ENCODE measurements around the gene A2ML1.
"Not testable (repeated sequence)": the region's sequence is repeated elsewhere in the genome, so short reads cannot be mapped to it uniquely, and the experiment has no call there.

Gene A2ML1

DNA sequence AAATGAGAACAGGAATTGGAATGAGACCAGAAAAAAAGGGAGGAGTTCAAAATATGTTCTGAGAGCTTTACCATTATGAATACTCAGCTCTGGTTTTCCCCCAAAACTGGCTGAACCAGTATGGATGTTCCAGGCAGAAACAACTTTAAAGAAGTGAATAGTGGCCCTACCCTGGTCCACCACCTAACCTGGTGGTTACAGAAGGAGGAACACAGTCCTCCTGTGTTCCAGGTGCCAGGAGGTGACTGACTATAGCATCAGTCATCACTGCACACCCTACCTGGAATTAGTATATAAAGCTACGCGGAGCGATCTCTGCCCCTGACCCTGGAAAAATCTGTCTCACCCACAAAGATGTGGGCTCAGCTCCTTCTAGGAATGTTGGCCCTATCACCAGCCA is at the start of gene A2ML1:
Gene A2ML1 (plus strand): TSS at position 324 of the 400 bp plus-strand sequence. CDS start 31 bp downstream, at position 355.
- no peak for DNase-seq

- no peak for DNase-seq
Observed at GRCh38 chr12:8773461-8773860, 49.0 kb upstream of the A2ML1 start.

- no peak for DNase-seq
Observed at GRCh38 chr12:8779281-8779680, 43.1 kb upstream of the A2ML1 start.

DNA sequence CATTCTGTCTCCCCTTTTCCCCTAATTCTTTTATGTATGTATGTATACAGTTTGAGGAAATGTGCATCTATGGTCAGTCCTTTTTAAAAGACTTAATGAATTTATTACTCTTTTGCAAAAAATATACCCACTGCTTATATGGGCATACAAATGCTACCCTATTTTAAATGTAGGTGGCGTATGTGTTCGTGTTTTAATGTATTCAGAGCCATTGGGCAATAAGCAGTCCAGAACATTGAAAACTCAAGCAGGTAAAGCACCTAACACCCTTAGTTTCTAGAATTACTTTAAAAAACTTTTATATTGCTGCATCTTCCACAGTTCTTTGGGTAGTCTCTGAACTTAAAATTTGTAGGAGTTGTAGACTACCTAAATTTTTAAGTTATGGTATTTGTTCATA is 42.6 kb upstream of the A2ML1 start:
- no peak for DNase-seq

DNA sequence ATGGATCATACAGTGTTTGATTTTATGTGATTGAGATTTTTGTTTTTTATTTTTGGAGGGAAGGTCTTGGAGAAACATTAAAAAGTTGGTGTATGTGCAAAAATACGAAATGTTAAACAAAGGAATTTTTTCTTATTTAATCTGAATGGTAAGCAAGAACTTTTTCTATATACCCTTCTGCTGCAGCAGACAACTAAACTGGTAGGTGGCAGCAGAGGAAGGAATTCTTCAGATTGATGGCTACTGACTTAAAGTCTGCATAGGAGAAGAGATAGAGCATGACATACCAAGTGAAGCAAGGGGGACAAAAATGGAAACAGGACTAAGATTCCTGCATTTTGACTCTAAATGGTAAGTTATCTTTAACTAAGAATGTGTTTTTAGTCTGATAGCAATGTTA is 42.0 kb upstream of the A2ML1 start:
- DNase-seq = no peak

DNA sequence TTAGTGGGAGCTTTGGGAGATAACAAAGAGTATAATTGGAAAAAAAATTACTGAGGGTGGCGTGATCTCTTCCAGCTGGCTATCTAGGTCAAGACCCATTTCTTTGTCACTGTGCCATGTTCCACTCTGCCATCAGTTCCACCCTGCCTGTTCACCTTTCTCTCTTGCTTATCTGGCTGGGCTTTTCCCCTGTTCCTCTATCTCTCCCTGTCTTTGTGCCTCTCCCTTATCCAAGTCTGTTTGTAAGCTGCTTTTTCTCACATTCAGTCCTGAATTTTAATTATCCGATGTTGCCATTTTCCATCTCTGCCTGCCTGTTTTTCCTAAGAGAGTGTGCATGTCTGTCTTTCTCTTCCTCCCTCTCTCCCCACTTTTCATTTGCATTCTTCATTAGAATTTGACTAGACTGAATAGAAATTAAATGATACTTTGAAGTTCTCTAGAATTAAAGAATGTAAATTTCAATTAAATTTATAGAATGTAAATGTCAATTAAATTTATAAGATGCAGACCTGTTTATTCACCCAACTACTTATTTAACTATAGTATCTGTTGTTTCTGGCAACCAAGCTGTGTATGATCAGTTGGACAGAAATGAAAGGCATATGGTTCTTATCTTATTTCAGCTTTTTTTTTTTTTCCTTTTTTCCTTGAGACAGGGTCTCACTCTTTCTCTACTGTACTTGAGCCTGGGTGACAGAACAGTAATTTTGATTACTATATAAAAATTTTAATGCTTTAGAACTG is 40.9 kb upstream of the A2ML1 start:
- no peak for DNase-seq

- DNase-seq = no peak
Observed at GRCh38 chr12:8784290-8784888, 38.0 kb upstream of the A2ML1 start.

GRCh38 chr12:8785499-8785898 is 36.9 kb upstream of the A2ML1 start:
- no peak for DNase-seq

DNA sequence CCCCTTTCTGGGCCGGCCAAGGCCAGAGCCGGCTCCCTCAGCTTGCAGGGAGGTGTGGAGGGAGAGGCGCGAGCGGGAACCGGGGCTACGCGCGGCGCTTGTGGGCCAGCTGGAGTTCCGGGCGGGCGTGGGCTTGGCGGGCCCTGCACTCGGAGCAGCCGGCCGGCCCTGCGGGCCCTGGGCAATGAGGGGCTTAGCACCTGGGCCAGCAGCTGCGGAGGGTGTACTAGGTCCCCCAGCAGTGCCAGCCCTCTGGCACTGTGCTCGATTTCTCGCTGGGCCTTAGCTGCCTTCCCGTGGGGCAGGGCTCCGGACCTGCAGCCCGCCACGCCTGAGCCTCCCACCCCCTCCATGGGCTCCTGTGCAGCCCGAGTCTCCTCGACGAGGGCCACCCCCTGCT is 35.2 kb upstream of the A2ML1 start:
- not testable (repeated sequence) for DNase-seq

- not testable (repeated sequence) for DNase-seq
Observed at GRCh38 chr12:8788706-8789105, 33.7 kb upstream of the A2ML1 start.

DNA sequence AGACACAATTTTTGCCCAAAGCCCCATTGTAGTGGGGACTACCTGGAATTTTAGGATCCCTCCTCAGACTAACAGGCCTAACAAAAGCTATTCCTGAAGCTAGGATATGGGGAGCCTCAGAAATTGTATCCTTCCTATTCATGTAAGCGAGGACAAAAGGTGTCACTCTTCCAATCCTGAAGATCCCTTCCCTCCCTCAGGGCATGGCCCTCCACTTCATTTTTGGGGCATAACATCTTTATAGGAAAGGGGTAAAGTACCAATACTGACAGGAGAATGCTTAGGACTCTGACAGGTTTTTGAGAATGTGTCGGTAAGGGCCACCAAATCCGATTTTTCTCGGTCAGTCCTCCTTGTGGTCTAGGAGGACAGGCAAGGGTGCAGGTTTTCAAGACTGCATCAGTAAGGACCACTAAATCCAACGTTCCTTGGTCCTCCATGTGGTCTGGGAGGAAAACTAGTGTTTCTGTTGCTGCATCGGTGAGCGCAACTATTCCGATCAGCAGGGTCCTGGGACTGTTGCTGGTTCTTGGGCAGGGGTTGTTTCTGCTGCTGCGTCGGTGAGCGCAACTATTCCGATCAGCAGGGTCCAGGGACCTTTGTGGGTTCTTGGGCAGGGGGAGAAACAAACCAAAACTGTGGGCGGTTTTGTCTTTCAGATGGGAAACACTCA is 32.9 kb upstream of the A2ML1 start:
- DNase-seq = not testable (repeated sequence)

DNA sequence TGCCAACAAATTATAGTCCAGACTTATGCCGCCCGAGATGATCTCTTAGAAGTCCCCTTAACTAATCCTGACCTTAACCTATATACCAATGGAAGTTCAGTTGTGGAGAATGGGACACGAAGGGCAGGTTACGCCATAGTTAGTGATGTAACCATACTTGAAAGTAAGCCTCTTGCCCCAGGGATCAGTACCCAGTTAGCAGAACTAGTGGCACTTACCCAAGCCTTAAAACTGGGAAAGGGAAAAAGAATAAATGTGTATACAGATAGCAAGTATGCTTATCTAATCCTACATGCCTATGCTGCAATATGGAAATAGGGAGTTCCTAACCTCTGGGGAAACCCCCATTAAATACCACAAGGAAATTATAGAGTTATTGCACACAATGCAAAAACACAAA is 29.2 kb upstream of the A2ML1 start:
- DNase-seq = not testable (repeated sequence)

DNA sequence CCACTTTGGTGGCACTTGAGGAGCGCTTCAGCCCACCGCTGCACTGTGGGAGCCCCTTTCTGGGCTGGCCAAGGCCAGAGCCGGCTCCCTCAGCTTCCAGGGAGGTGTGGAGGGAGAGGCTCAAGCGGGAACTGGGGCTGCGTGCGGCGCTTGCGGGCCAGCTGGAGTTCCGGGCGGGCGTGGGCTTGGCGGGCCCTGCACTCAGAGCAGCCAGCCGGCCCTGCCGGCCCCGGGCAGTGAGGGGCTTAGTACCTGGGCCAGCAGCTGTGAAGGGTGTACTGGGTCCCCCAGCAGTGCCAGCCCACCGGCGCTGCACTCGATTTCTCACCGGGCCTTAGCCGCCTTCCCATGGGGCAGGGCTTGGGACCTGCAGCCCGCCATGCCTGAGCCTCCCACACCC is 27.8 kb upstream of the A2ML1 start:
- not testable (repeated sequence) for DNase-seq

DNA sequence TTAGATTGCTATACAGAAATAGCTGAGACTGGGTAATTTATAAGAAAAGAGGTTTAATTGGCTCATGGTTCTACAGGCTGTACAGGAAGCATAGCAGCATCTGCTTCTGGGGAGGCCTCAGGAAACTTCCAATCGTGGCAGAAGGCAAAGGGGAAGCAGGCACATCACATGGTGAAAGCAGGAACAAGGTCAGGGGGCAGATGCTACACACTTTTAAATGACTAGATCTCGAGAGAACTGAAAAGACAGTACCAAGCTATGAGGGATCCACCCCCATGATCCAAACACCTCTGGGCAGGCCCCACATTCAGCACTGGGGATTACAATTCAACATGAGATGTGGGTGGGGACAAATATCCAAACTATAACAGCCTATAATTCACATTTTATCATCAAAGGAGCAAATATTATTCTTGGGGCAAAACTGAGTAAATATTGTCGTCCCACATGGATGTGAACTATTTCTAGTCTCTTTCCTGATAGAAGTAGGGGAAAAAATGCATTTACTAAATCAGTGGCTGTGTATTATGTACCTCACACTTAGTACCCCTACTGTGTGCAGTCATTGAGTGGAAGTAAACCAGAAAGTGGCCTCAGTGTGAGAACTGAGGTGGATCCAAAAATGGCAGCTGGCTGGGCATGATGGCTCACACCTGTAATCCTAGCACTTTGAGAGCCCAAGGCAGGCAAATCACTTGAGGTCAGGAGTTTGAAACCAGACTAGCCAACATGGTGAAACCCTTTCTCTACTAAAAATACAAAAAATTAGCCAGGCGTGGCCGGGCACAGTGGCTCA is 25.4 kb upstream of the A2ML1 start:
- DNase-seq = no peak

DNA sequence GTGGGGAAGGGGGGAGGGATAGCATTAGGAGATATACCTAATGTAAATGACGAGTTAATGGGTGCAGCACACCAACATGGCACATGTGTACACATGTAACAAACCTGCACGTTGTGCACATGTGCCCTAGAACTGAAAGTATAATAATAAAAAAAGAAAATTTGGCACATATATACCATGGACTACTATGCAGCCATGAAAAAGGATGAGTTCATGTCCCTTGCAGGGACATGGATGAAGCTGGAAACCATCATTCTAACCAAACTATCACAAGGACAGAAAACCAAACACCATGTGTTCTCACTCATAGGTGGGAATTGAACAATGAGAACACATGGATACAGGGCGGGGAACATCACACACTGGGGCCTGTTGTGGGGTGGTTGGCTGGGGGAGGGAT is 21.2 kb upstream of the A2ML1 start:
- DNase-seq = not testable (repeated sequence)

- DNase-seq = not testable (repeated sequence)
Observed at GRCh38 chr12:8804833-8805232, 17.6 kb upstream of the A2ML1 start.

DNA sequence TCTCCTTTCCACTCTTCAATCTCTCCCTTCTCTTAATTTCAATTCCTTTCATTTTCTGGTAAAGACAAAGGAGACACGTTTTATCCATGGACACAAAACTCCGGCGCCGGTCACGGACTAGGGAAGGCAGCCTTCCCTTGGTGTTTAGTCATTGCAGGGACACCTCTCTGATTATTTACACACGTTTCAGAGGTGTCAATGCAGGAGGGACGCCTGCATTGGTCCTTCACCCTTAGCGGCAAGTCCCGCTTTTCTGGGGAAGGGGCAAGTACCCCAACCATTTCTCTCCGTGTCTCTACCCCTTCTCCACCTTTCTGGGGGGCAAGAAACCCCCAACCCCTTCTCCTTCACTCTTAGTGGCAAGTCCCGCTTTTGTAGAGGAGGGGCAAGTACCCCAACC is 16.9 kb upstream of the A2ML1 start:
- not testable (repeated sequence) for DNase-seq

DNA sequence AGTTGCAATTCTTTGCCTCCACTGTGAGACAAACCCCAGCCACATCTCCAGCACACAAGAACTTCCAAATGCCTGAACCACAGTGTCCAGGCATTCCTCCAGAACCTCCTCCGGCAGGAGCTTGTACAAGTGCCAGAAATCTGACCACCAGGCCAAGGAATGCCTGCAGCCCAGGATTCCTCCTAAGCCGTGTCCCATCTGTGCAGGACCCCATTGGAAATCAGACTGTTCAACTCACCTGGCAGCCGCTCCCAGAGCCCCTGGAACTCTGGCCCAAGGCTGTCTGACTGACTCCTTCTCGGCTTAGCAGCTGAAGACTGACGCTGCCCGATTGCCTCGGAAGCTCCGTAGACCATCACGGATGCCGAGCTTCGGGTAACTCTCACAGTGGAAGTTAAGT is 15.3 kb upstream of the A2ML1 start:
- not testable (repeated sequence) for DNase-seq

GRCh38 chr12:8810112-8810511 is 12.3 kb upstream of the A2ML1 start:
- not testable (repeated sequence) for DNase-seq

GRCh38 chr12:8813572-8814357 is 8.7 kb upstream of the A2ML1 start:
- no peak for DNase-seq

DNA sequence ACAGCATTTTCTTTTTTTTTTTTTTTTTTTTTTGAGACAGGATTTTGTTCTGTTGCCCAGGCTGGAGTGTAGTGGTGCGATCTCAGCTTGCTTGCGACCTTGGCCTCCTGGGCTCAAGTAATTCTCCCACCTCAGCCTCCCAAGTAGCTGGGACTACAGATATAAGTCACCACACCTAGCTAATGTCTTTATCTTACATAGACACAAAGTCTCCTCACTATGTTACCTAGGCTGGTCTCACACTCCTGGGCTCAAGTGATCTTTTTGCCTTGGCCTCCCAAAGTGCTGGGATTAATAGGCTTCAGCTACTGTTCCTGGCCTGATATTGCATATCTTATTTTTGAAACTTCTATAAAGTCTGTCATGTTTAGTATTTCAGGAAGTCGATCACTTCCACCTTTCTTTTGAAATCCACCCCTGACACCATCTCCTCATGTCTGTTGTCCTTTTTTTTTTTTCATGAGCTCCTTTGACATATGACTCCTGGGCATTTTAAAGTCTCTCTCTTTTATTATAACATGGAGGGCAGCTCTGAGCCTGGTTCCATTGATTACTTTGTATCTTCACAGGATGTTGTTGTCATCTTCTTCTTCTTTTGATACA is 5.9 kb upstream of the A2ML1 start:
- no peak for DNase-seq

- no peak for DNase-seq
Observed at GRCh38 chr12:8817856-8818255, 4.6 kb upstream of the A2ML1 start.
